Measurements from ENCODE around the gene BDKRB1. TPM values are rescaled to one million over a fixed set of nuclear protein-coding genes. Genes with fewer than 3 reads are reported as not detected.
"Not testable (repeated sequence)": the region's sequence is repeated elsewhere in the genome, so short reads cannot be mapped to it uniquely, and the experiment has no call there.

Gene BDKRB1
- total RNA-seq, 1 donor from 2014 or later, result not detected

DNA sequence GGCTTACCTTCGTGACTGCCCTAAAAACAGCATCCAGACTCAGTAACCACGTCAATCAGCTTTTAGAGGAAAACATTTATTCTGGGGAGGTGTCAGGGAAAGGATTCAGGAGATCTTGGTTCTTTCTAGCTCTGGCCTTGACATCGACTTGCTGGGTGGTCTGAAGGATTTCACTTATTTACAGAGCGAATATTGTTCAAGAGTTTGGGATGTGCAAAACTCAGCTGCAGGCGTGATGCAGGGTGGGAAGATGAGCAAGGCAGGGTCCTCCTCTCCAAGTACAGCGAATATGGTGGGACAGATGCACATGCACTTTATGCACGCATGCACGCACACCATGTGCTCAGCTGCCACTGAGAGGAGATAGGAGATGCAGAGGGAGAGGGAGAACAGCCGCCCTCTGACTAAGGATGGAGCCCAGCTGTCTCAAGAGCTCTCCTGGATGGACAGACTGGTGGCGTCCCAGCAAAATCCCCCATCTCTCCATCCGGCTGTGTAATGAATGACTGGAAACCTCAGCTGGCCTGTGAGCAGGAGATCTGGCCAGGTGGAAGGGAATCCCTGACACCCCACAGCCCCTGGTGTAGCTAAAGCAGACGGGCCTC lies 24.4 kb upstream of the BDKRB1 start:
- DNase-seq (ENCODE audit: missing footprints), result no peak
- ATAC-seq, result no peak
- intact Hi-C loops (cut with DNase I), result no loop called here

DNA sequence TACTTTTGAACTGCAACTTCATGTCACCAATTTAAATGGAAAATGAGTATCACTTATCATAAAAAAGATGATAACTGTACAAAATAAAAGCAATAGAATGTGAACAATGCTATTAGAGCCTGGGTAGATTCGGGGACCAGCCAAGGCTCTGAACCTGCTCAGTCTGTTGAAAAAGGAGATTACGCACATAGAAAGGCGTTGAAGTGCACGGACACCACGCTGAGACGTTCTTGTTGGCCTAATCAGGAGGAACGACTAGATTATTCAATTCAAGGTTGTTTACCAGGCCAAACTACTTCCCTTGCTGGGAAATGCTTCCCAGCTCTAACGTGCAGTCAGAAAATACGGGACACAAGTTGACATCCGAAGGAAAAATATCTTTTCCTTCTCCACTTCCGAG lies 23.5 kb upstream of the BDKRB1 start:
- intact Hi-C loops (cut with DNase I), result no loop called here
- DNase-seq (ENCODE audit: missing footprints), result no peak

GRCh38 chr14:96233661-96234060 lies 22.3 kb upstream of the BDKRB1 start:
- no peak for DNase-seq (ENCODE audit: missing footprints)
- intact Hi-C loops (cut with DNase I), result no loop called here
- no peak for ATAC-seq

More for the DNA sequence above, 23.5 kb upstream of the BDKRB1 start:
- ATAC-seq, result no peak

DNA sequence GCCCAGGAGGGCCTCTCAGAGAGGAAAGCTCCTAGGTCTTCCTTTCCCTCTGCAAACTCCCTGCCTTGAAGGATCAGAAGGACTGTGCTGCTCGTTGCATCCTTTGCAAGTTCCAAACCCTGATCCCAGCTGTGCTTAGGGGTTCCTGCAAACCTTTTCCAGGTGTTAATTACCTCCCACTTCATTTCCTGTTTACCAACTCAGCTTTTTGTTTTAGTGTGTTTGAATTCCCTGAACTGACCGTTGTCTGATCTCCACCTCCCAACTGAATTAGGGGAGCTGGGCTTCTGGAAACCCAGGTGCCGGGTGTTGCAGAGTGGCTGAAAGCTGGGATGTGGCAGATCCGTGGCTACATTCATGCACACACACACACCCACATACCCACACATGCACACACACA lies 20.6 kb upstream of the BDKRB1 start:
- DNase-seq (ENCODE audit: missing footprints), result no peak
- intact Hi-C loops (cut with DNase I), result no loop called here
- no peak for ATAC-seq

- ATAC-seq (no peak), DNase-seq (ENCODE audit: missing footprints) (no peak)
- intact Hi-C loops (cut with DNase I), result no loop called here
Measured at GRCh38 chr14:96237641-96238040, 18.4 kb upstream of the BDKRB1 start.

DNA sequence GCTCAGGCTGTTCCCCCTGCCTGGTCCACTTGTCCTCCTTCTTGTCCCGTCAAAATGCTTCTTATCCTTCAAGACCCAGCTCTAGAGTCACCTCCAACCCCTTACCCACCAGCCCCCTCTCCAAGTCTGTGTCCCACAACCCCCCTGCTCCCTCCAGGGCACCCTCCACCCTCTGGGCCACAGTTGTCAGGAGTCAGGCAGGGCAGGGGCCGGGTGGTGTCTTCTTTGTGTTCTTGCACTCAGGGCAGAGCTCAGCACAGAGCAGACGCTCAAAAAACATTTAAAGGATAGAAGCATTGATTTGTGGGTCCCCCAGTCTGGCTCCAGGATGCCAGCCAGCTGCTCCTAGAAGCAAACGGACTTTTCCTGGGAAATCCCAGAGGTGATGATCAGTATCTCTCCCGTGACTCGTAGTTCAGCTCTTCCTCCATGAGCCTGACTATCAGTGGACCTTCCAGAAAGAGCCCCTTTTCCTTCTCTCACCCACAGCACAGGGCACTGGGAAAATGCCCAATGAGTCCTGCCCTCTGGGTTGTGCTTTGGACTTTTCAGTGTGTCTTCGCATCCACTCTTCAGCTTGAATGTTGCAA lies 17.2 kb upstream of the BDKRB1 start:
- DNase-seq (ENCODE audit: missing footprints) (no peak), ATAC-seq (no peak)

GRCh38 chr14:96239711-96240141 lies 16.3 kb upstream of the BDKRB1 start:
- no peak for DNase-seq (ENCODE audit: missing footprints)
- no peak for ATAC-seq
- intact Hi-C loops (cut with DNase I), result no loop called here

More for the DNA sequence above, 17.2 kb upstream of the BDKRB1 start:
- intact Hi-C loops (cut with DNase I), result no loop called here

DNA sequence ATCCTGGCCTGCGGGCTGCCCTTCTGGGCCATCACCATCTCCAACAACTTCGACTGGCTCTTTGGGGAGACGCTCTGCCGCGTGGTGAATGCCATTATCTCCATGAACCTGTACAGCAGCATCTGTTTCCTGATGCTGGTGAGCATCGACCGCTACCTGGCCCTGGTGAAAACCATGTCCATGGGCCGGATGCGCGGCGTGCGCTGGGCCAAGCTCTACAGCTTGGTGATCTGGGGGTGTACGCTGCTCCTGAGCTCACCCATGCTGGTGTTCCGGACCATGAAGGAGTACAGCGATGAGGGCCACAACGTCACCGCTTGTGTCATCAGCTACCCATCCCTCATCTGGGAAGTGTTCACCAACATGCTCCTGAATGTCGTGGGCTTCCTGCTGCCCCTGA lies 15.4 kb upstream of the BDKRB1 start:
- ATAC-seq (no peak), DNase-seq (ENCODE audit: missing footprints) (no peak)
- intact Hi-C loops (cut with DNase I), result no loop called here

- intact Hi-C loops (cut with DNase I), result no loop called here
- DNase-seq (ENCODE audit: missing footprints), result no peak
- ATAC-seq, result no peak
Measured at GRCh38 chr14:96242126-96242525, 13.9 kb upstream of the BDKRB1 start.

DNA sequence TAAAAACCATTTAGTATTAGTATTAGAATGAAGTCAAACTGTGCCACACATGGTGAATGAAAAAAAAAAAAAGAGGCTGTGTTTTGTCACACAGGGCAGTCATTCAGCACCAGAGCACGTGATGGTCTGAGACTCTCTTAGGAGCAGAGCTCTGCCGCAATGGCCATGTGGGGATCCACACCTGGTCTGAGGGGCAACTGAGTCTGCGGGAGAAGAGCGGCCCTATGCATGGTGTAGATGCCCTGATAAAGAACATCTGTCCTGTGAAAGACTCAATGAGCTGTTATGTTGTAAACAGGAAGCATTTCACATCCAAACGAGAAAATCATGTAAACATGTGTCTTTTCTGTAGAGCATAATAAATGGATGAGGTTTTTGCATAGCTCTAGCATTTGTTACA lies 12.2 kb upstream of the BDKRB1 start:
- no peak for DNase-seq (ENCODE audit: missing footprints)
- intact Hi-C loops (cut with DNase I), result no loop called here
- no peak for ATAC-seq

- intact Hi-C loops (cut with DNase I); ATAC-seq; DNase-seq (ENCODE audit: missing footprints): not testable (repeated sequence)
Measured at GRCh38 chr14:96245074-96245473, 10.9 kb upstream of the BDKRB1 start.

DNA sequence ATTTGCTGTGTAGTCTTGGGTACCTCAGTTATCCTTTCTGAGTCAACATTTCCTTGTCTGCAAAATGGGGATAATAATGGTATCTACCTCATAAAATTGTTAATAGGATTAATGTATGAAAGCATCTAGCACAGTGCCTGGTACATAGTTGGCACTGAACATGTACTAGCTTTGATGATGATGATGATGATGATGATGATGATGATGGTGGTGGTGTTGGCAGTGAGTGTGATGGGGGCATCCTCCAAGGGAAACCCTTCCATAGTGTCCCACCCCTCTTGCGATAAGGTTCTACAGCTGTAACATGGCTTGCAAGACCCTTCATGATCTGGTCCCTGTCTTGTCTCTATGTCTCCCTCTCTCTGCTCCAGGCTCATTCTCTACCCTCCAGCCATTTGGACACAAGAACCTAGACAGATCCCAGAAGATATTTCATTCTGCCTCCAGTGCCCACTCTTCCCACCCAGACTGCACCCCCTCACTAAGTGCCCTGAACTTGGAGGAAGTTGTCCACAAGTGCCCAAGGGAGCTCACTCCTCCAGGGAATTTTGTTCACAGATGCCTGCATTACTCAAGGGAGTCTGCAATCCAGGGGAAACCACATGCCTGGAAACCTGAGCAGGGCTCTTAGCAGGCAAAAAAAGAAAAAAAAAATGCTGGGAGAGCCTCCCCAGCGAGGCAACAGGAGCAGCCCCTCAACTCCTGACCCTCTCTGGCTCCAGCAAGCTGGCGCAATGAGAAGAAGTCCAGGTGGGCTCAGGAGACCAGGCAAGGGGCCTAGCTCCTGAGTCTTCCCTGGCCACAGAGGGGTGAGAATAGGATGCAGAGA lies 10.1 kb upstream of the BDKRB1 start:
- no peak for DNase-seq (ENCODE audit: missing footprints)
- intact Hi-C loops (cut with DNase I), result no loop called here
- no peak for ATAC-seq

GRCh38 chr14:96246539-96246847 lies 9.5 kb upstream of the BDKRB1 start:
- ATAC-seq (peak; percentile 56), DNase-seq (ENCODE audit: missing footprints) (no peak)
- intact Hi-C loops (cut with DNase I), result no loop called here

DNA sequence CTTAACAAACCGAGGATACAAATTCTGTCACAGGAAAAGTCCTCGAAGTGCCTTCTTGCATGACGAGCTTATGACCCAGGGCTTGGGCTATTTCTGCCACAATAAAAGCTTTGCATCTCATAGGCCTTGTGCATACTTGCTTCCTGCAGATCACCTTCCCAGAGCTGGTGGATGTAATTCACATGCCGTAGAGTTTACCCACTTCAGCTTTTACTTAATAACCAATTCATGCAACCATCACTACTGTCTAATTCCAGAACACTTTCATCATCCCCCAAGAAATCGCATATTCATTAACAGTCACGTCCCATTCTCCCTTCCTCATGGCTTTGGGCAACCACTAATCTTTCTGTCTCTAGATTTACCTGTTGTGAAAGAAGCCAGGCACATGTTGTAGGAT lies 9.0 kb upstream of the BDKRB1 start:
- ATAC-seq (no peak), DNase-seq (ENCODE audit: missing footprints) (no peak)

GRCh38 chr14:96249029-96249428 lies 7.0 kb upstream of the BDKRB1 start:
- peak; percentile 16 for ATAC-seq
- intact Hi-C loops (cut with DNase I), result no loop called here
- no peak for DNase-seq (ENCODE audit: missing footprints)

More for the DNA sequence above, 9.0 kb upstream of the BDKRB1 start:
- intact Hi-C loops (cut with DNase I), result no loop called here

DNA sequence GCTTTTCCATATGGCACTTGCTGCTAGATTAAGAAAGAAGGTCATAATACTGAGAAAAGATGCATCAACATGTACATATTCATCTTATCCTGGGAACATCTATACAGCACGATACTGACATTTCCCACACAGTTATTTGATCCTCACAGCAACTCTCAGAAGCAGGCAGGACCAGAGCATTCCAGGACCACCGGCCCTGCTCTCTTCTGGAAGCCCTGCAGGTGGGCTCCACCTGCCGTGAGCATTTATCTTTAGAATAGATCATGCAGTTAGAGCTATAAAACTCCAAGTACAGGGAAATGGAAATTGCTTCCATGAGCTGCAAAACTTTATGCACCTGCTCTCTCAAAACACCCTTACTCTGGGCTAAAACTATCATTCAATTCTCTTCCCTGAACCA lies 5.5 kb upstream of the BDKRB1 start:
- DNase-seq (ENCODE audit: missing footprints) (no peak), ATAC-seq (no peak)
- intact Hi-C loops (cut with DNase I), result no loop called here

DNA sequence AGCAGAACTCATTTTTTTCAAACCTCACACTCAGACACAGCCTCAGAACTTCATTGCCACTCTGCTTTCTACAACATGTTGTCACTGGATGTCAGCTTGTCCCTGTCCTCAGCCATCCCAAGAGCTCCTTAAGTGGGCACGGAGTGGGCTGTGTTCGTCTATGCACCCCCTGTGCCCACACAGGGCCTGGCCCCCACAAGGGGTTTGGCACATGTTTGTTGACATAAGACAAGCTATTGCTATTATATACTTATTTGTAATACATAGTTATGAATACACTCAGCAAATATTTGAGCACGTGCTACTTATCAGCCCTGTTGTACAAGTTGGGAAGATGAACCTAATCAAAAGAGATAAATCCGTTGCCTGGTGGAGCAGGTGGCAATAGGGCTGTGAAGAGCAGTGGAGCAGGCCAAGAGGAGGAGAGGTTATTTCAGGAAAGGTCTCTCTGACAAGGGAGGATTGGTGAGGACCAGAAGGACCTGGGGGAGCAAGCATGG lies 4.3 kb upstream of the BDKRB1 start:
- intact Hi-C loops (cut with DNase I), result no loop called here
- ATAC-seq (no peak), DNase-seq (ENCODE audit: missing footprints) (no peak)

GRCh38 chr14:96252323-96252998 lies 3.5 kb upstream of the BDKRB1 start:
- intact Hi-C loops (cut with DNase I), result no loop called here
- ATAC-seq (no peak), DNase-seq (ENCODE audit: missing footprints) (no peak)

- DNase-seq (ENCODE audit: missing footprints), result no peak
- intact Hi-C loops (cut with DNase I), result no loop called here
- no peak for ATAC-seq
Measured at GRCh38 chr14:96252999-96253539, 2.9 kb upstream of the BDKRB1 start.
